MM.1S (cell line): ENCODE measurements around the gene FGGY.

Experiments used
- DNase-seq: peaks from one replicate; pipeline ENCODE4 v3.0.0-alpha.2; 2015
- H2AFZ ChIP-seq: fragments of 300-600 bp; sonication (generic); 2 replicates; pipeline ENCODE4 v1.6.0; 2016; ENCODE audit warnings: antibody characterized with exemption, low read length
- H3F3A ChIP-seq: fragments of 300-600 bp; sonication (generic); 2 replicates; pipeline ENCODE4 v1.6.1; 2016; ENCODE audit warnings: mild to moderate bottlenecking, antibody characterized with exemption, low read length, moderate library complexity, mixed read lengths; ENCODE audit not compliant: insufficient read depth
- H3K27ac ChIP-seq: fragments of 300-600 bp; sonication (generic); 2 replicates; pipeline ENCODE4 v1.5.1; 2016; ENCODE audit warnings: mild to moderate bottlenecking, low read length
- H3K27me3 ChIP-seq: fragments of 300-600 bp; sonication (generic); replicated peaks from 2 replicates; pipeline ENCODE4 v1.6.0; 2016; ENCODE audit warnings: low read length; ENCODE audit not compliant: insufficient read depth
- H3K36me3 ChIP-seq: fragments of 300-600 bp; sonication (generic); replicated peaks from 2 replicates; pipeline ENCODE4 v1.6.1; 2016; ENCODE audit warnings: mild to moderate bottlenecking, low read length, mixed read lengths; ENCODE audit not compliant: insufficient read depth
- H3K4me1 ChIP-seq: fragments of 300-600 bp; sonication (generic); 2 replicates; pipeline ENCODE4 v1.6.1; 2016; ENCODE audit warnings: low read length, mixed read lengths
- H3K4me2 ChIP-seq: fragments of 300-600 bp; sonication (generic); 2 replicates; pipeline ENCODE4 v1.6.0; 2016; ENCODE audit warnings: low read depth, low read length
- H3K4me3 ChIP-seq: fragments of 300-600 bp; sonication (generic); 2 replicates; pipeline ENCODE4 v1.5.1; 2016; ENCODE audit warnings: low read length, mixed read lengths
- H3K79me2 ChIP-seq: fragments of 300-600 bp; sonication (generic); 2 replicates; pipeline ENCODE4 v1.6.1; 2016; ENCODE audit warnings: mixed run types, low read length, mixed read lengths
- H3K9ac ChIP-seq: fragments of 300-600 bp; sonication (generic); 2 replicates; pipeline ENCODE4 v1.6.1; 2016; ENCODE audit warnings: low read length, mixed read lengths
- H3K9me2 ChIP-seq: fragments of 300-600 bp; sonication (generic); replicated peaks from 2 replicates; pipeline ENCODE4 v1.6.1; 2016; ENCODE audit warnings: mild to moderate bottlenecking, low read length, mixed read lengths; ENCODE audit not compliant: insufficient read depth
- H3K9me3 ChIP-seq: fragments of 300-600 bp; sonication (generic); replicated peaks from 2 replicates; pipeline ENCODE4 v1.6.1; 2016; ENCODE audit warnings: mild to moderate bottlenecking, low read length, mixed read lengths; ENCODE audit not compliant: insufficient read depth
- H4K20me1 ChIP-seq: fragments of 300-600 bp; sonication (generic); 2 replicates; pipeline ENCODE4 v1.6.1; 2016; ENCODE audit warnings: mild to moderate bottlenecking, low read length, moderate library complexity, mixed read lengths; ENCODE audit not compliant: insufficient read depth
- EZH2 ChIP-seq: fragments of 300-600 bp; sonication (generic); optimal IDR thresholded peaks from 2 replicates; pipeline ENCODE3; 2017; ENCODE audit warnings: low read depth, mild to moderate bottlenecking, antibody characterized with exemption, low read length, mixed read lengths
- EZH2phosphoT487 ChIP-seq: fragments of 300-600 bp; sonication (generic); IDR thresholded peaks from 2 replicates; pipeline ENCODE4 v1.6.1; 2018; ENCODE audit warnings: antibody characterized with exemption, low read length
- TF ChIP-seq, protein P1 (sequence below): fragments of 300-600 bp; sonication (generic); IDR thresholded peaks from 2 replicates; pipeline ENCODE4 v1.5.1; 2016; ENCODE audit warnings: antibody characterized with exemption, low read length, mixed read lengths

FGGY gene

DNA sequence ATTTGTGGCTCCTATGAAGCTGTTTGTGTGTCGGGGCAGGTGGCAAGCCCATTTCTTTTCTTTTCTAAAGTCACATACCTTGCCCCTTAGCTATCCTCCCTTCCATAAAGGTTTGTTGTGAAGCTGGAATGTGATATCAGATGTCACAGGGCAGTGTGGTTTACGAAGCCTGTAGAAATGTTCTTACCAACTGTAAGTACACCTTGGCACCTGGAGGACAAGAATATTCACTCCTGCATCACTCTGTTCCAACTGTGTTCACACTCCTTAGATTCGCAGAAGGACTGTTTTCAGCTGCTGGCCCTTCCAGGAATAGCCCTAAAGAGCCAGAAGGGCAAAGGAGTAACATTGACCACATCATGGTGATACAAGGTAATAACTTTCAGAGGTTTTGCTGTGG, 176.9 kb downstream of the FGGY start:
- Histone ChIP-seq H3K36me3 (no peaks in the 10 kb centered on the region), H4K20me1 (no peaks in the 10 kb centered on the region), H3K4me3 (no peak overlapping the region), H2AFZ (no peak overlapping the region), H3K4me1 (no peaks in the 10 kb centered on the region), H3K27me3 (no peaks in the 10 kb centered on the region), H3K27ac (no peak overlapping the region), H3K9ac (no peak overlapping the region), H3K4me2 (no peak overlapping the region), H3K79me2 (no peaks in the 10 kb centered on the region), H3K9me3 (no peaks in the 10 kb centered on the region), H3K9me2 (no peaks in the 10 kb centered on the region), H3F3A (no peaks in the 10 kb centered on the region)
- TF ChIP-seq EZH2 (no peak), EZH2phosphoT487 (no peak)
- TF ChIP-seq, protein P1, sequence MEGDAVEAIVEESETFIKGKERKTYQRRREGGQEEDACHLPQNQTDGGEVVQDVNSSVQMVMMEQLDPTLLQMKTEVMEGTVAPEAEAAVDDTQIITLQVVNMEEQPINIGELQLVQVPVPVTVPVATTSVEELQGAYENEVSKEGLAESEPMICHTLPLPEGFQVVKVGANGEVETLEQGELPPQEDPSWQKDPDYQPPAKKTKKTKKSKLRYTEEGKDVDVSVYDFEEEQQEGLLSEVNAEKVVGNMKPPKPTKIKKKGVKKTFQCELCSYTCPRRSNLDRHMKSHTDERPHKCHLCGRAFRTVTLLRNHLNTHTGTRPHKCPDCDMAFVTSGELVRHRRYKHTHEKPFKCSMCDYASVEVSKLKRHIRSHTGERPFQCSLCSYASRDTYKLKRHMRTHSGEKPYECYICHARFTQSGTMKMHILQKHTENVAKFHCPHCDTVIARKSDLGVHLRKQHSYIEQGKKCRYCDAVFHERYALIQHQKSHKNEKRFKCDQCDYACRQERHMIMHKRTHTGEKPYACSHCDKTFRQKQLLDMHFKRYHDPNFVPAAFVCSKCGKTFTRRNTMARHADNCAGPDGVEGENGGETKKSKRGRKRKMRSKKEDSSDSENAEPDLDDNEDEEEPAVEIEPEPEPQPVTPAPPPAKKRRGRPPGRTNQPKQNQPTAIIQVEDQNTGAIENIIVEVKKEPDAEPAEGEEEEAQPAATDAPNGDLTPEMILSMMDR, result no peak
- DNase-seq, result no peak

DNA sequence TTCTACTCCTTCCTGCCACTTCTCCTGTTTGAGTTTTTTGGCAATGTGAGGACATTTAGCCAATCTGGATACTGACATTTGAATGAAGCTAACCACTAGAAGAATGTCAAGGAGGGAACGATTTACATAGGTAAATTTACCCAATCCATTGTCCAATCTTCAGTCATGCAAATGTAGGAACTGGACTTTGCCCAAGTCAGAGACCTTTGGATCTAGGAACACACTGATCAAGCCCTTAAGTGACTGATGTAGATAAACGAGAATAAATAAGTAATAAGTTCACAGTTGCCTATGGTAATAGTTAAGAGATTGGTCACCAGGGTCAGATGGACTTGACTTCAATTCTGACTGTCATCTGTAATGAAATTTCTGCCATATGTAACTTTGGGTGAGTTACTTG, 177.6 kb downstream of the FGGY start:
- H3K4me3 ChIP-seq, result no peak overlapping the region
- H3K9ac ChIP-seq, result no peak overlapping the region
- H3K79me2 ChIP-seq, result no peaks in the 10 kb centered on the region
- no peaks in the 10 kb centered on the region for H3K27me3 ChIP-seq
- no peaks in the 10 kb centered on the region for H3K4me1 ChIP-seq
- H3K36me3 ChIP-seq, result no peaks in the 10 kb centered on the region
- no peaks in the 10 kb centered on the region for H3F3A ChIP-seq
- no peak for TF ChIP-seq EZH2phosphoT487
- TF ChIP-seq EZH2, result no peak
- TF ChIP-seq, protein P1, result no peak
- no peak overlapping the region for H3K4me2 ChIP-seq
- no peaks in the 10 kb centered on the region for H4K20me1 ChIP-seq
- no peak for DNase-seq
- no peaks in the 10 kb centered on the region for H3K9me3 ChIP-seq
- no peak overlapping the region for H3K27ac ChIP-seq
- no peak overlapping the region for H2AFZ ChIP-seq
- H3K9me2 ChIP-seq, result no peaks in the 10 kb centered on the region

DNA sequence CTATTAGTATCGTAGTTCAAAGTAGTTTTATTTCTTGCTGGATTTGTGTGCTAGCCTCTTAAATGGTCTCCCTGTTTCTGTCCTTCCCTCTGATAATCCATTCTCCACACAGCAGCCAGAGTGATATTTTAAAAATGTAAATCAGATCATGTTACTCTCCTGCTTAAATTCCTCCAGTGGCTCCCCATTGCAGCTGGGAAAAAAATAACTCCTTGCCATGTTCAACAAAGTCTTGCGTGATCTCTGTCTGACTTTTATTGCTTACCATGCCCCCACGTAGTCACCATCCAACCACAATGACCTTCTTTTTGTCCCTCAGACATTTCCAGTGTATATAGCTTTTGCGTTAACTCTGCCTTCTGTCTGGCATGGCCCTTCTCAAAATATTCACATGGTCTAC, 178.8 kb downstream of the FGGY start:
- H3K9ac ChIP-seq, result no peak overlapping the region
- no peaks in the 10 kb centered on the region for H3F3A ChIP-seq
- H3K4me3 ChIP-seq, result no peak overlapping the region
- no peak overlapping the region for H3K4me2 ChIP-seq
- no peak overlapping the region for H3K27ac ChIP-seq
- H3K9me3 ChIP-seq, result no peaks in the 10 kb centered on the region
- H3K4me1 ChIP-seq, result no peaks in the 10 kb centered on the region
- DNase-seq, result no peak
- H3K79me2 ChIP-seq, result no peaks in the 10 kb centered on the region
- no peaks in the 10 kb centered on the region for H4K20me1 ChIP-seq
- TF ChIP-seq EZH2 (no peak), EZH2phosphoT487 (no peak)
- TF ChIP-seq, protein P1, result no peak
- H2AFZ ChIP-seq, result no peak overlapping the region
- H3K27me3 ChIP-seq, result no peaks in the 10 kb centered on the region
- no peaks in the 10 kb centered on the region for H3K9me2 ChIP-seq
- no peaks in the 10 kb centered on the region for H3K36me3 ChIP-seq
